ENCODE results near the gene GHDC. TPM values are rescaled to one million over a fixed set of nuclear protein-coding genes. Genes with fewer than 3 reads are reported as not detected.

GHDC gene
- total and polyA plus RNA-seq, 2 of the 13 experiments (the other 11 are each of a cell fraction or from before 2014, with no cell fraction given), result 15.4 to 22.5 TPM

DNA sequence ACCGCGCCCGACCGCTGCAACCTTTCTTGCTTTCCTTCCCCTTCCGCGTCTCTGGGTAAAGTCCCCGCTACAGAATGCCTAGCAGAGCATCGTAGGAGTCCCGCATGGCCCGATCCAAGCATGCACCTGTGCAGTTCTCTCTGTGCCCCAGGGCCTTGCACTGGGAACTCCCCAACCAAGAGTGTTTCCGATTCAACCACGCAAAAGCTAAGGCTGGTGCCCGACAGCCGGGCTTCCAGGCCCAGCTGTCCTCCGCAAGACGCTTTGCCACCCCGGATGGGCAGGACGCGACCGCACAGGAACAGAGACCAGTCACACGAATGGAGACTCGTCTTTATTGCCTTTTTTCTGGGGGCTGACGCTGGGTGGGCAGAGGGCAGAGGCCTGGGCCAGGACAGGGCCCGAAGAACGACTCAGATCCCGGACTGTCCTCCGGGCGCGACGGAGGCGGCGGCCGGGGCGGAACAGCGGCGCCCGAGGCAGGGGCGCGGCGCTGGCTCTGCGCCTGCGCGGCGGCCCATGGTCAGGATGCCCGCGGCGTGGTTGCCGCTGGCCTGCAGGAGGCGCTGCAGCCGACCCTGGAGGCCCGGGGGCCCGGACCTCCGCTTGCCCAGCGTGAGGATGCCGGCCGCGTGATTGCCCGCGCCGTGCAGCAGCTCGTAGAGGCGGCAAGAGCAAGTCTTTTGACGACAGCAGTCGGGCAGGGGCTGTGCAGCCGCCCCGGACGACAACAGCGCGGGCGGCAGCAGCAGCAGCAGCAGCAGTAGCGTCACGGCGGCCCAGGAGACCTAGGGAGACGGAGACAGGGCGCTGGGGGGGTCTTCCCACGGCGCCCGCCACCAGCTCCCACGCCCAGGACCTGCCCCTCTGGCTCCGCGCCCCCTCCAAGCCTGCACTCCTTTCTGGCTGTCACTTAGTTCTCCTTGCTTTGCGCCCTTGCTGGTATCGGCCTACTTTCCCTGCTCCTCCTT, 10.3 kb downstream of the GHDC start (continued):
- TF ChIP-seq, protein P1, sequence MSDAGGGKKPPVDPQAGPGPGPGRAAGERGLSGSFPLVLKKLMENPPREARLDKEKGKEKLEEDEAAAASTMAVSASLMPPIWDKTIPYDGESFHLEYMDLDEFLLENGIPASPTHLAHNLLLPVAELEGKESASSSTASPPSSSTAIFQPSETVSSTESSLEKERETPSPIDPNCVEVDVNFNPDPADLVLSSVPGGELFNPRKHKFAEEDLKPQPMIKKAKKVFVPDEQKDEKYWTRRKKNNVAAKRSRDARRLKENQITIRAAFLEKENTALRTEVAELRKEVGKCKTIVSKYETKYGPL (CRISPR knock-in tag; IDR thresholded peaks at IDR 0.05), result peak; percentile 14; the same call in 1 of the 2 replicates
- TF ChIP-seq GLI4 (CRISPR knock-in tag; IDR thresholded peaks at IDR 0.05; ENCODE audit: borderline replicate concordance) (peak; percentile 88), SMYD3 (CRISPR knock-in tag; IDR thresholded peaks at IDR 0.05) (no peak), NONO (IDR thresholded peaks at IDR 0.05) (no peak), NONO (CRISPR knock-in tag; conservative IDR thresholded peaks at IDR 0.05) (peak; percentile 33; the same call in 1 of the 2 replicates), BRCA1 (CRISPR knock-in tag; IDR thresholded peaks at IDR 0.05) (peak; percentile 93; the same call in 1 of the 2 replicates), U2AF1 (optimal IDR thresholded peaks at IDR 0.05; ENCODE audit: low read depth, low read length) (no peak), PTBP1 (IDR thresholded peaks at IDR 0.05; ENCODE audit: low read depth, low read length, poor library complexity, severe bottlenecking) (no peak), PRMT3 (CRISPR knock-in tag; IDR thresholded peaks at IDR 0.05; ENCODE audit: borderline replicate concordance, low read depth) (0 out of 2 replicates have a peak, but pooled peaks have one; percentile 16), SMAD9 (CRISPR knock-in tag; IDR thresholded peaks at IDR 0.05) (peak; percentile 18; the same call in 1 of the 2 replicates), SATB2 (CRISPR knock-in tag; IDR thresholded peaks at IDR 0.05) (peak; percentile 78; the same call in 1 of the 2 replicates), DMAP1 (CRISPR knock-in tag; IDR thresholded peaks at IDR 0.05) (peak; percentile 61; the same call in 1 of the 2 replicates), HOXA9 (CRISPR knock-in tag; IDR thresholded peaks at IDR 0.05; ENCODE audit: borderline replicate concordance) (peak; percentile 70; the same call in 1 of the 2 replicates), ZIK1 (CRISPR knock-in tag; IDR thresholded peaks at IDR 0.05; ENCODE audit: borderline replicate concordance, low read depth) (peak; percentile 75; the same call in 1 of the 2 replicates), CREB1 (IDR thresholded peaks at IDR 0.05) (no peak), CREB1 (CRISPR knock-in tag; IDR thresholded peaks at IDR 0.05) (no peak), ZNF30 (CRISPR knock-in tag; IDR thresholded peaks at IDR 0.05) (peak; percentile 96), ZNF570 (CRISPR knock-in tag; IDR thresholded peaks at IDR 0.05; ENCODE audit: borderline replicate concordance) (no peak), FOXA3 (CRISPR knock-in tag; IDR thresholded peaks at IDR 0.05) (peak; percentile 19; the same call in 1 of the 2 replicates), ZBTB8A (CRISPR knock-in tag; IDR thresholded peaks at IDR 0.05; ENCODE audit: borderline replicate concordance, low read depth) (no peak)
- TF ChIP-seq, protein P2, sequence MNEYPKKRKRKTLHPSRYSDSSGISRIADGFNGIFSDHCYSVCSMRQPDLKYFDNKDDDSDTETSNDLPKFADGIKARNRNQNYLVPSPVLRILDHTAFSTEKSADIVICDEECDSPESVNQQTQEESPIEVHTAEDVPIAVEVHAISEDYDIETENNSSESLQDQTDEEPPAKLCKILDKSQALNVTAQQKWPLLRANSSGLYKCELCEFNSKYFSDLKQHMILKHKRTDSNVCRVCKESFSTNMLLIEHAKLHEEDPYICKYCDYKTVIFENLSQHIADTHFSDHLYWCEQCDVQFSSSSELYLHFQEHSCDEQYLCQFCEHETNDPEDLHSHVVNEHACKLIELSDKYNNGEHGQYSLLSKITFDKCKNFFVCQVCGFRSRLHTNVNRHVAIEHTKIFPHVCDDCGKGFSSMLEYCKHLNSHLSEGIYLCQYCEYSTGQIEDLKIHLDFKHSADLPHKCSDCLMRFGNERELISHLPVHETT (CRISPR knock-in tag; conservative IDR thresholded peaks at IDR 0.05), result peak; percentile 81
- TF ChIP-seq, protein P3, sequence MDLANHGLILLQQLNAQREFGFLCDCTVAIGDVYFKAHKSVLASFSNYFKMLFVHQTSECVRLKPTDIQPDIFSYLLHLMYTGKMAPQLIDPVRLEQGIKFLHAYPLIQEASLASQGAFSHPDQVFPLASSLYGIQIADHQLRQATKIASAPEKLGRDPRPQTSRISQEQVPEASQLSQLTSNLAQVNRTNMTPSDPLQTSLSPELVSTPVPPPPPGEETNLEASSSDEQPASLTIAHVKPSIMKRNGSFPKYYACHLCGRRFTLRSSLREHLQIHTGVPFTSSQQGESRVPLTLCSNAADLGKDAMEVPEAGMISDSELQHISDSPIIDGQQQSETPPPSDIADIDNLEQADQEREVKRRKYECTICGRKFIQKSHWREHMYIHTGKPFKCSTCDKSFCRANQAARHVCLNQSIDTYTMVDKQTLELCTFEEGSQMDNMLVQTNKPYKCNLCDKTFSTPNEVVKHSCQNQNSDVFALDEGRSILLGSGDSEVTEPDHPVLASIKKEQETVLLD (CRISPR knock-in tag; IDR thresholded peaks at IDR 0.05; ENCODE audit: low read depth), result peak; percentile 44; the same call in 1 of the 2 replicates
- TF ChIP-seq, protein P4, sequence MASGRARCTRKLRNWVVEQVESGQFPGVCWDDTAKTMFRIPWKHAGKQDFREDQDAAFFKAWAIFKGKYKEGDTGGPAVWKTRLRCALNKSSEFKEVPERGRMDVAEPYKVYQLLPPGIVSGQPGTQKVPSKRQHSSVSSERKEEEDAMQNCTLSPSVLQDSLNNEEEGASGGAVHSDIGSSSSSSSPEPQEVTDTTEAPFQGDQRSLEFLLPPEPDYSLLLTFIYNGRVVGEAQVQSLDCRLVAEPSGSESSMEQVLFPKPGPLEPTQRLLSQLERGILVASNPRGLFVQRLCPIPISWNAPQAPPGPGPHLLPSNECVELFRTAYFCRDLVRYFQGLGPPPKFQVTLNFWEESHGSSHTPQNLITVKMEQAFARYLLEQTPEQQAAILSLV (CRISPR knock-in tag; IDR thresholded peaks at IDR 0.05; ENCODE audit: borderline replicate concordance), result peak; percentile 32; the same call in 1 of the 2 replicates
- TF ChIP-seq, protein P5, sequence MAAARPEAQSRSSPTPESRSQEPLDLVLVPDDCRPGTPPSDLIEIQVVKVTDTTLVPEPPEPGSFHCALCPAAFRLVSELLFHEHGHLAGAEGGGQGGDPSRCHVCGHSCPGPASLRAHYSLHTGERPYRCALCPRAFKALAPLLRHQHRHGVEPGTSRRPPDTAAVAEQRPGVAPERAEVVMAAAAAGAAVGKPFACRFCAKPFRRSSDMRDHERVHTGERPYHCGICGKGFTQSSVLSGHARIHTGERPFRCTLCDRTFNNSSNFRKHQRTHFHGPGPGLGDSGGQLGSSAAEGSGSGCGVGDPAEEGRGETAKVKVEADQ (CRISPR knock-in tag; IDR thresholded peaks at IDR 0.05; ENCODE audit: borderline replicate concordance), result peak; percentile 89
